IMR-90 (cell line): ENCODE results near the gene CDK12.

Experiments used
- CTCF ChIP-seq: conservative IDR thresholded peaks from 2 replicates; pipeline ENCODE4 v1.5.1; 2012; ENCODE audit warnings: mild to moderate bottlenecking, low read depth, low read length, improper control_type of control experiment
- MAZ ChIP-seq: IDR thresholded peaks from 2 replicates; pipeline ENCODE4 v1.6.1; 2012; ENCODE audit warnings: low read depth, mild to moderate bottlenecking, low read length, improper control_type of control experiment, moderate library complexity, borderline replicate concordance
- MXI1 ChIP-seq: IDR thresholded peaks from 2 replicates; pipeline ENCODE4 v1.6.1; 2012; ENCODE audit warnings: low read depth, mild to moderate bottlenecking, low read length, moderate library complexity, borderline replicate concordance
- POLR2A ChIP-seq: IDR thresholded peaks from 2 replicates; pipeline ENCODE4 v1.6.1; 2012; ENCODE audit warnings: mild to moderate bottlenecking, low read depth, low read length
- RAD21 ChIP-seq: IDR thresholded peaks from 2 replicates; pipeline ENCODE4 v1.6.1; 2012; ENCODE audit warnings: low read length, improper control_type of control experiment
- RCOR1 ChIP-seq: IDR thresholded peaks from 2 replicates; pipeline ENCODE4 v1.6.1; 2012; ENCODE audit warnings: mild to moderate bottlenecking, low read length, improper control_type of control experiment; ENCODE audit not compliant: insufficient replicate concordance
- RFX5 ChIP-seq: IDR thresholded peaks from 2 replicates; pipeline ENCODE4 v1.8.0; 2012; ENCODE audit warnings: low read depth, mild to moderate bottlenecking, low read length, moderate library complexity
- SMC3 ChIP-seq: fragments of 150-350 bp; IDR thresholded peaks from 2 replicates; pipeline ENCODE4 v1.6.1; 2016; ENCODE audit warnings: low read depth, mild to moderate bottlenecking, antibody characterized with exemption, low read length, moderate library complexity

GRCh38 chr17:39547713-39548478 is 86.6 kb downstream of the CDK12 start:
- TF ChIP-seq RCOR1, result no peak
- peak; percentile 84 for TF ChIP-seq CTCF
- TF ChIP-seq POLR2A, result no peak
- TF ChIP-seq RFX5, result no peak
- peak; percentile 64 for TF ChIP-seq SMC3
- no peak for TF ChIP-seq MAZ
- no peak for TF ChIP-seq MXI1
- peak; percentile 77 for TF ChIP-seq RAD21
